Bronchial epithelial cell (primary cell): Measurements from ENCODE around the gene MAGI2. TPM values are rescaled to one million over a fixed set of nuclear protein-coding genes. Genes with fewer than 3 reads are reported as not detected.

Source experiments
- DNase-seq: peaks from one replicate; pipeline ENCODE4 v3.0.0-alpha.2; 2010; ENCODE audit warnings: low read depth
- FAIRE-seq: peaks from 2 replicates; lab custom pipeline; 2011; peaks lifted over from hg19 to GRCh38; lab: Jason Lieb, UNC
- H3K27me3 ChIP-seq: 2 replicates; pipeline ENCODE4 v1.5.1; 2011; ENCODE audit warnings: low read length; ENCODE audit not compliant: control insufficient read depth, insufficient read depth
- H3K36me3 ChIP-seq: 2 replicates; pipeline ENCODE4 v1.5.1; 2011; ENCODE audit warnings: low read length; ENCODE audit not compliant: control insufficient read depth, insufficient read depth
- H3K4me3 ChIP-seq: 2 replicates; pipeline ENCODE4 v1.5.1; 2011; ENCODE audit warnings: mild to moderate bottlenecking, low read depth, low read length, control low read depth
- total RNA-seq: library from RNA; depleted of rRNA; stranded (reverse); fragments of >200 nt; gene quantifications from 2 replicates; pipeline ENCODE4 v1.2.1, GENCODE V29; 2014
- TF ChIP-seq, protein P1 (sequence below): IDR thresholded peaks from 2 replicates; pipeline ENCODE4 v1.5.1; 2011; ENCODE audit warnings: mild to moderate bottlenecking, moderate library complexity, low read length, control low read depth, inconsistent platforms; ENCODE audit not compliant: insufficient read depth, severe bottlenecking

Gene MAGI2
- total RNA-seq, 1 donor from 2014 or later, result 2.6 TPM

DNA sequence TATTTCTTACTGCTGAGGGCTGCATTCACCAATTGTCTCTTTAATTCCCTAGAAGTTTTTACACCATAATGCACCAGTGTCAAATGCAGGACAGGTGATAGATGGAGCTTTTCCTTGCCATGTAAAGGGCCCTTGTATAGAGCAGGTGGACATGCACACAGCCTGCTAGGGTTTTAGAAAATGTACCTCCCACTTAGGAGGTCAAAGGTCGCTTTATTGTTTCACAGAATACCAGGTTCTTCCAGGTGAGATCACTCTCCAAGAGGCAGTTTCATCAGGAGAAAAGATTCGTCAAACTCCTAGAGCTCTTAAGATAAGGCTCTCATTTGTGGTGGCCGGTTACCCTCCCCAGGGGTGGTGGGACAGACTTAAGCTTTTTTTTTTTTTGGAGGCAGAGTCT is 1439.1 kb downstream of the MAGI2 start:
- Histone ChIP-seq H3K4me3 (no peak overlapping the region), H3K27me3 (no peaks in the 10 kb centered on the region), H3K36me3 (no peaks in the 10 kb centered on the region)
- FAIRE-seq (no peak), DNase-seq (no peak)
- TF ChIP-seq, protein P1, sequence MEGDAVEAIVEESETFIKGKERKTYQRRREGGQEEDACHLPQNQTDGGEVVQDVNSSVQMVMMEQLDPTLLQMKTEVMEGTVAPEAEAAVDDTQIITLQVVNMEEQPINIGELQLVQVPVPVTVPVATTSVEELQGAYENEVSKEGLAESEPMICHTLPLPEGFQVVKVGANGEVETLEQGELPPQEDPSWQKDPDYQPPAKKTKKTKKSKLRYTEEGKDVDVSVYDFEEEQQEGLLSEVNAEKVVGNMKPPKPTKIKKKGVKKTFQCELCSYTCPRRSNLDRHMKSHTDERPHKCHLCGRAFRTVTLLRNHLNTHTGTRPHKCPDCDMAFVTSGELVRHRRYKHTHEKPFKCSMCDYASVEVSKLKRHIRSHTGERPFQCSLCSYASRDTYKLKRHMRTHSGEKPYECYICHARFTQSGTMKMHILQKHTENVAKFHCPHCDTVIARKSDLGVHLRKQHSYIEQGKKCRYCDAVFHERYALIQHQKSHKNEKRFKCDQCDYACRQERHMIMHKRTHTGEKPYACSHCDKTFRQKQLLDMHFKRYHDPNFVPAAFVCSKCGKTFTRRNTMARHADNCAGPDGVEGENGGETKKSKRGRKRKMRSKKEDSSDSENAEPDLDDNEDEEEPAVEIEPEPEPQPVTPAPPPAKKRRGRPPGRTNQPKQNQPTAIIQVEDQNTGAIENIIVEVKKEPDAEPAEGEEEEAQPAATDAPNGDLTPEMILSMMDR, result no peak

DNA sequence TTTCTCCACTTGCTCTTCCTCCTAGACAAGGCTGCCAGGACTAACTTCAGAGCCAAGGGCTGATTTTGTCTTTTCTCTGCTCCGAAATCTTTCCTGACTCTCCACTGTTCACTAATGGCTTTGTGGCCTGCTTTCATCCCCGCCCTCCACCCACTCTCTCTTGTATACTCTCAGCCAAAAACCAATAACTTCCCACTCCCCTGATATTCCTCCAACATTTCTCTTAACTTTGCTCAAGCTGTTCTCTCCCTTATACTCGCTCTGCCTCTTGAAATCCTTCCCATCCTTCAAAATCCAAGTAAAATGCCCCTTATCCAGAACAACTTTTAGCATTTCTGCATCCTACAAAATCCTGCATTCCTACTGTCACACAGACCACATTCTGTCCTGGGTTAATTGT is 1440.1 kb downstream of the MAGI2 start:
- H3K27me3 ChIP-seq, result no peaks in the 10 kb centered on the region
- no peak for DNase-seq
- H3K4me3 ChIP-seq, result no peak overlapping the region
- H3K36me3 ChIP-seq, result no peaks in the 10 kb centered on the region
- no peak for FAIRE-seq
- TF ChIP-seq, protein P1, result no peak

DNA sequence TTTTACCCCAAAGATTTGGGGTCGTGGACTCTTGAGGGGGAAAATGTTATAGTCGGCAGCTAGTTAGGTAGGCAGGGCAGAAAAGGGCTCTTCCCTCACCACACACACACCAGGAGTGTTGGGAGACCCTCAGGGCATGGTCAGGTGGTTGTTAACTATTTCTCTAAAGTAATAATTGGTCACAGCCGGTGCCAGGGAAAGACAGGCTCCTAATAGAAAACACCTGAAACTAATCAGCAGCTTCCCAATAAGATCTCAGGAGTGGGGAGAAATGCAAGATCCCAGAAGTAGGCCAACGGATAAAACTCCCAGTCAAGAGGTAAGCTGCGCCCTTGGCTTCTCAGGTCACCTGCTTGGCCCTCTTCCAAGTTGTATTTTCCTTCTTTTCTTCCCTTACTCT is 1441.8 kb downstream of the MAGI2 start:
- DNase-seq, result no peak
- H3K27me3 ChIP-seq, result no peaks in the 10 kb centered on the region
- no peak overlapping the region for H3K4me3 ChIP-seq
- TF ChIP-seq, protein P1, result no peak
- no peaks in the 10 kb centered on the region for H3K36me3 ChIP-seq
- no peak for FAIRE-seq

DNA sequence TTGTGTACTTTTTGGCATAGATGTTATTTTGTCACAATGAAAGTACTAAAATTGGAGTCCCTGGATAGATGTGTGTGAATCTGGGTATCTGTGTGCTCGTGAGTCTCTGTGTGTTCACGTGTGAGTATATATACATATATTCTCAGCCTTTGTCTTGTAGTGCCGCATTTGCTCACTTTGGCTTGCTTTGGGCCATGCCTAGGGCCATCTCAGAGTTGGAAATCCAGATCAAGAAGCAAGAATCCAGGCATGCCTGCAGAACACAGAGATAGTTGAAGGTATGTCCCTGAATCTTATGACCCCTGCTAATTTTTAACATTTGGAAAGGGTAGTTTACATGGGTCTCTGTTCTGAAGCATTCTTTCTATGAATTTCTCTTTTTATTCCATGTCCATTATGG is 1446.2 kb downstream of the MAGI2 start:
- FAIRE-seq (no peak), DNase-seq (no peak)
- Histone ChIP-seq H3K36me3 (no peaks in the 10 kb centered on the region), H3K4me3 (no peak overlapping the region), H3K27me3 (no peaks in the 10 kb centered on the region)
- TF ChIP-seq, protein P1, result no peak

DNA sequence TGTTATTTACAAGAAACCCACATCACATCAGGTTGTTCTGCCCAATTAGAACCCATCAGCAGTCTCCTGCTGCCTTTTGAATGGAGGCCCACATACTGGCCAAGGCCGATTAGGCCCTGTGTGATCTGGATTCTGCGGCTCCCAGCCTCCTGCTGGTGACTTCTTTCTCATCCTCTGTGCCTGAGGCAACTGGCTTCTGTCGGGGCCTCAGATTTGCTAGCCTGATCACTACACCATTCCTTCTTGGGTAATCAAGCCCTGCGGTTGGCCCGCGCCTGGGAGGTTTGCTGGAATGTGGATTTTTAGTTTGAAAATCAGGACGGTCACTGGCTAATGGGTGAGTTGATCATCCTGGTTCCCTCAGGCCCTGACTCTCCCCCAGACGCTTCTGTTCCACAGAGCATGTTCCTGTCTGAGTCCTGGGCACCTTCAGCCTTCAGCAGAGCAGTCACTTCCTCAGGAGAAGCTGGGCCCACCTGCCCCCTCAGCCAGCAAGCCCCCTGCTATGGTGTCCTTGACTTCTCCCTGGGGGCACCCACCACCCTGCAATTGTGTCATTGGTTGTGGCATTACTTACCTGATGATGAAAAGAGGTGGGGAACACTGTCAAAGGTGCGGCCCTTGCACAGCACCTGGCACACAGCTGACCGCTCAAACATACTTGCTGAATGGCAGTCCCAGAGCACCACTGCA is 1447.3 kb downstream of the MAGI2 start:
- TF ChIP-seq, protein P1, result no peak
- no peak for DNase-seq
- Histone ChIP-seq H3K36me3 (no peaks in the 10 kb centered on the region), H3K4me3 (no peak overlapping the region), H3K27me3 (no peaks in the 10 kb centered on the region)
- peak; percentile 64 for FAIRE-seq

DNA sequence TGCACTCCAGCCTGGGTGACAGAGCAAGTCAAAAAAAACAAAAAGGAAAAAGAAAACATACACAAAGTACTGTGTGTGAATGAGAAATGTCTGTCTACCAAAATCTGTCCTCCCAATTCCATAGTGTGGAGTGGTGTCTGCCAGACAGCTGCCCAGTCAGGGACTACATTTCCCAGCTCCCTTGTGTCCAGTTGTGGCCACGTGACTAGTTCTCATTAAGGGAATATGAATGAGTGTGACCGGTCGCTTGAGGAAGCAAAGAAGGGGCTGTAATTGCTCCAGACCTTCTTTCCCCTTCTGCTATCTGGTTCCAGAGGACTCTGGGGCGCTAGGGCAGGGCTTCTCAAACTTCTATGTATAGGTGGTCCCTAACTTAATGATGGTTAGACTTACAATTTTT is 1450.8 kb downstream of the MAGI2 start:
- Histone ChIP-seq H3K4me3 (no peak overlapping the region), H3K36me3 (no peaks in the 10 kb centered on the region), H3K27me3 (no peaks in the 10 kb centered on the region)
- TF ChIP-seq, protein P1, result no peak
- DNase-seq (no peak), FAIRE-seq (no peak)
